ENCODE data around the gene TRIM34. TPM values are rescaled to one million over a fixed set of nuclear protein-coding genes. Genes with fewer than 3 reads are reported as not detected.

Gene TRIM34
- polyA plus RNA-seq, 1 of the 3 experiments (the other 2 are of a cell fraction) = 3.2 TPM

DNA sequence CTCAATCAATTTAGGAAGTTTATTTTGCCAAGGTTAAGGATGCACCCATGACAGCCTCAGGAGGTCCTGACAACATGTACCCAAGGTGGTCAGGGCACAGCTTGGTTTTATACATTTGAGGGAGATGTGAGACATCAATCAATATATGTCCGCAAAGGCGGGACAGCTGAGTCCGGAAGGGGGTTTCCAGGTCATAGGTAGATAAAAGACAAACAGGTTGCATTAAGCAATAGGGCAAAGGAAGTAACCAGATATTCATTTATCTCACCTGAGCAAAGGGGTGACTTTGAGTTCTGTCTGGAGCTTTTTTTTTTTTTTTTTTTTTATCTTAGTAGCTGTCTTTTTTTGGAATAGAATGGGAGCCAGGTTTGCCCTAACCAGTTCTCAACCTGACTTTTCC is 2.0 kb upstream of the TRIM34 start (continued):
- no peak for TF ChIP-seq REST (IDR thresholded peaks at IDR 0.05; ENCODE audit: low read depth, low read length)
- TF ChIP-seq USF2 (IDR thresholded peaks at IDR 0.05; ENCODE audit: borderline replicate concordance, low read depth, low read length) = no peak
- TF ChIP-seq, protein P1, sequence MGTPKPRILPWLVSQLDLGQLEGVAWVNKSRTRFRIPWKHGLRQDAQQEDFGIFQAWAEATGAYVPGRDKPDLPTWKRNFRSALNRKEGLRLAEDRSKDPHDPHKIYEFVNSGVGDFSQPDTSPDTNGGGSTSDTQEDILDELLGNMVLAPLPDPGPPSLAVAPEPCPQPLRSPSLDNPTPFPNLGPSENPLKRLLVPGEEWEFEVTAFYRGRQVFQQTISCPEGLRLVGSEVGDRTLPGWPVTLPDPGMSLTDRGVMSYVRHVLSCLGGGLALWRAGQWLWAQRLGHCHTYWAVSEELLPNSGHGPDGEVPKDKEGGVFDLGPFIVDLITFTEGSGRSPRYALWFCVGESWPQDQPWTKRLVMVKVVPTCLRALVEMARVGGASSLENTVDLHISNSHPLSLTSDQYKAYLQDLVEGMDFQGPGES (IDR thresholded peaks at IDR 0.05; ENCODE audit: low read depth, low read length) = no peak
- TF ChIP-seq, protein P2, sequence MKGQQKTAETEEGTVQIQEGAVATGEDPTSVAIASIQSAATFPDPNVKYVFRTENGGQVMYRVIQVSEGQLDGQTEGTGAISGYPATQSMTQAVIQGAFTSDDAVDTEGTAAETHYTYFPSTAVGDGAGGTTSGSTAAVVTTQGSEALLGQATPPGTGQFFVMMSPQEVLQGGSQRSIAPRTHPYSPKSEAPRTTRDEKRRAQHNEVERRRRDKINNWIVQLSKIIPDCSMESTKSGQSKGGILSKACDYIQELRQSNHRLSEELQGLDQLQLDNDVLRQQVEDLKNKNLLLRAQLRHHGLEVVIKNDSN (IDR thresholded peaks at IDR 0.05; ENCODE audit: borderline replicate concordance, low read depth) = no peak
- TF ChIP-seq TEAD4 (IDR thresholded peaks at IDR 0.05; ENCODE audit: borderline replicate concordance, insufficient read depth) = no peak
- TF ChIP-seq SIN3A (IDR thresholded peaks at IDR 0.05; ENCODE audit: borderline replicate concordance, low read depth, low read length) = no peak
- no peak for TF ChIP-seq SMC3 (IDR thresholded peaks at IDR 0.05; ENCODE audit: low read depth, low read length)
- no peak for TF ChIP-seq EP300 (IDR thresholded peaks at IDR 0.05; ENCODE audit: borderline replicate concordance in 1 of 2, low read depth in 1 of 2, low read length in 1 of 2)
- no peak for TF ChIP-seq JUND (IDR thresholded peaks at IDR 0.05)
- no peak for TF ChIP-seq TAF1 (IDR thresholded peaks at IDR 0.05; ENCODE audit: borderline replicate concordance, low read depth, low read length)

DNA sequence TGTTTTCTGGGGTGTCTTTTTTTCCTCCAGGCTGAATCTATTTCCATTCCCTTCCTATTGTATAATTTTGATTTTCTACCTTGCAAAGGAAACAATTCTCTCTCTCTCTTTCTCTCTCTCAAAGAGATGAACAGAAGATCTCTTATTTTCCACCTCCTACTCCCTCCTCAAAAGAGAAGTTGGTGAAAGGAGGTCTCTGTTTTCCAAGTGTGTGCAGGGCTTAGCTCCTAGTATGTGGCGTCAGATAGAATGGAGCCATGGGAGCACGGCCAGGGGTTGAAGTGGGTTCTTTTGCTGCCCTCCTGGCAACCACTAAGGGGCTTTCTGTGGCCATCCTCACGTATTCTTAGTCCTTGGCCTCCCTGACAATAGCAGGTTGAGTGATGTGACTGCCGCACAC is 480 bp downstream of the TRIM34 start:
- Histone ChIP-seq H3F3A (replicated peaks; ENCODE audit: insufficient read depth) (peaks cover 15% of the 10 kb centered on the region), H3K9me3 (no peaks in the 10 kb centered on the region), H3K9ac (peak overlapping the region; percentile 37; the same call in 1 of the 2 replicates), H3K27ac (ENCODE audit: low read depth in 2 of 2, low read length in 1 of 2) (peak overlapping the region in 1 of 2 experiments; percentile 3; a peak in 1 of 4 replicates), H3K36me3 (replicated peaks in 1 of 2; ENCODE audit: control insufficient read depth in 1 of 2, insufficient read depth in 2 of 2, low read length in 1 of 2) (no peaks in the 10 kb centered on the region), H2AFZ (ENCODE audit: low read depth) (peak overlapping the region; percentile 82), H3K9me2 (no peaks in the 10 kb centered on the region), H3K4me1 (ENCODE audit: control insufficient read depth in 1 of 2, insufficient read depth in 2 of 2, low read depth in 1 of 2, low read length in 1 of 2) (no peaks in the 10 kb centered on the region), H3K4me3 (ENCODE audit: low read depth in 2 of 2, low read length in 1 of 2) (peak overlapping the region; percentile 48 to 70; a peak in 3 of 4 replicates), H3K27me3 (ENCODE audit: insufficient read depth) (no peaks in the 10 kb centered on the region; the same call in 1 of the 2 replicates), H3K79me2 (ENCODE audit: insufficient read depth) (no peaks in the 10 kb centered on the region), H4K20me1 (ENCODE audit: insufficient read depth) (no peaks in the 10 kb centered on the region), H3K4me2 (peak overlapping the region; percentile 83)
- POLR2A ChIA-PET = no interaction called here
- TF ChIP-seq NRF1 (IDR thresholded peaks at IDR 0.05; ENCODE audit: low read depth, low read length) (no peak), ELF1 (IDR thresholded peaks at IDR 0.05) (no peak), CTCF (IDR thresholded peaks at IDR 0.05) (no peak), REST (IDR thresholded peaks at IDR 0.05; ENCODE audit: low read depth, low read length) (no peak), FOSL2 (IDR thresholded peaks at IDR 0.05; ENCODE audit: borderline replicate concordance, low read depth) (no peak), GATA2 (CRISPR knock-in tag; IDR thresholded peaks at IDR 0.05) (no peak), RCOR1 (IDR thresholded peaks at IDR 0.05; ENCODE audit: low read length) (no peak)
- TF ChIP-seq, protein P3, sequence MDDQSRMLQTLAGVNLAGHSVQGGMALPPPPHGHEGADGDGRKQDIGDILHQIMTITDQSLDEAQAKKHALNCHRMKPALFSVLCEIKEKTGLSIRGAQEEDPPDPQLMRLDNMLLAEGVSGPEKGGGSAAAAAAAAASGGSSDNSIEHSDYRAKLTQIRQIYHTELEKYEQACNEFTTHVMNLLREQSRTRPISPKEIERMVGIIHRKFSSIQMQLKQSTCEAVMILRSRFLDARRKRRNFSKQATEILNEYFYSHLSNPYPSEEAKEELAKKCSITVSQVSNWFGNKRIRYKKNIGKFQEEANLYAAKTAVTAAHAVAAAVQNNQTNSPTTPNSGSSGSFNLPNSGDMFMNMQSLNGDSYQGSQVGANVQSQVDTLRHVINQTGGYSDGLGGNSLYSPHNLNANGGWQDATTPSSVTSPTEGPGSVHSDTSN (IDR thresholded peaks at IDR 0.05) = no peak
- CTCF ChIA-PET = no interaction called here
- WGBS (ENCODE audit: low lambda C conversion rate) = 8% methylated on average over 4 of the region's 4 CpGs
- no peak for DNase-seq
